Pons (tissue), 1 donor: ENCODE results near the gene SLC25A4.
A peak's percentile ranks its signal among the peaks of the same experiment; 100 is the strongest.
"Not testable (repeated sequence)": the region's sequence is repeated elsewhere in the genome, so short reads cannot be mapped to it uniquely, and the experiment has no call there.

Source experiments
- DNase-seq: peaks from one replicate; pipeline ENCODE4 v3.0.0-alpha.2; 2016; ENCODE audit warnings: low spot score

Gene SLC25A4

GRCh38 chr4:185182239-185182638 lies 39.2 kb downstream of the SLC25A4 start:
- DNase-seq: no peak

- peak; percentile 93 for DNase-seq
These were observed 40.7 kb downstream of the SLC25A4 start for GRCh38 chr4:185183622-185184281.

DNA sequence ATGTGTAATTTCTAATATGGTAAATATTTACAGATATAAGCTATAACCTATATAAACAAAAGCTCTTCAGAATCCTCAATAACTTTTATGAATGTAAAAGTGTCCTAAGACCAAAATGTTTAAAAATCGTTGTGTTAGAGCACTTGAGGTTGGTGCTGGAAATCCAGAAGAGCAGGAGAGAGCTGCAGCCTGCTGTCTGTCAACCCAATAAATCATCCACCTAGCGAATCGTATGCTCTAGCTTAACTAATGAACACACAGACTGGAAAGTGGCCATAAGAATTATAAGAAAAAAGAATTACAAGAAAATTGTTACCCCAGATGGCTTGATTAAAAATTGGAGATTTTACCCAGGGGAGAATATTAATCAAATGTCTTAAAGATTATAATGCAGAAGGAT lies 43.7 kb downstream of the SLC25A4 start:
- no peak for DNase-seq

DNA sequence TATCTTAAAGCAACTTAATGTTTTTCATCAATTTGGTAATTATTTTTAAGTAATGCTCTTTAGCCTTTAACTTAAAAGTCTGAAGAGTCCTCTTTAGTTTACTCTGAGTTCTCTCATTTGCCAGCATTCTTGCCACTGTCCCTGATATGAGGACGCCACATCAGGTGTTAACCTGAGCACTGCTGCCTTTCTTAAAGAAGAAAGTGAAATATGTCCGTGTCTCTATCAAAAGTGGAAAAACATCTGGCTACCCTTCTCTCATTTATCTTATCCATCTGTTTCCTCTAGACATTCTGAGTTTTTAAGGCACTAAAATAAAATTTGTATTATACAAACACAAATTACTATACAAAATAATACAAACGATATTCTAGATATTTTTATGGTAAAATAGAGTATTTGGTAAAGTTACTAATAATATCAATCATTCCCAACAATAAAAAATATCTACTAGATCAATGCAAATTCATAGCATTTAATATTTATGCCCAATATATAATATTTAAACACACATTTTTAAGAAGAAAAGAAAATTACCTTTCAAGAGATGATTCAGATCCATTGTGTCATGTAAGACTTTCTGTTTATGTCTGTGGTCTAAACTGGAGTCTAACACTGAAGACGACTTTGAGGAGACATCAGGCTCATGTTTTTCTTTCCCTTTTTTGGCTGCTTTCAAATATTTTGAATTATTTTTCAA lies 46.7 kb downstream of the SLC25A4 start:
- DNase-seq: no peak

DNA sequence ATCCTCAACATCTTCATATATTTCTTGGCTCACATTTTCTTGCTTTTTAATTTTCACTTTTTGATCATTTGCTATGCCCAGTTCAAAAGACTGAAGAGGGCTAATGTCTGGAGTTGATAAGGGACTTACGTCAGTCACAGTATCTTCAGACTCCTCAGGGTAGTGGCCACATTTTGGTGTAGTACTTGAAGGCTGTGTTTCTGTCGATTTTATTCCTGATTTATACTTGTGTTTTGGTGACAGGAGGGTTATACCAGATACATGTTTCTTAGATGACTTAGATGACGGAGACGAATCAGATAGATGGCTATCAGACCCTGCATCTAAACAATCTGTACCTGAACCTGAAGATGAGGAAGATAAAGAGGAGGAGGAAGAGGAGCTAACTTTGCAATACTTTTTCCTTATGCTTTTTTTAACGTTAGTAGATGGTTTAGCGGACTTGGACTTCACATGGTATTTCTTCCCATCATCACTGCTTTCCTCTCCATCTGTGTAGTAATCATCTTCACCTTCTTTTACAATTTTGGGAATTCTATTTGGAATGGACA lies 47.3 kb downstream of the SLC25A4 start:
- DNase-seq: no peak

- no peak for DNase-seq
These were observed 49.0 kb downstream of the SLC25A4 start for GRCh38 chr4:185192059-185192458.

- no peak for DNase-seq
These were observed 52.1 kb downstream of the SLC25A4 start for GRCh38 chr4:185194924-185195888.

DNA sequence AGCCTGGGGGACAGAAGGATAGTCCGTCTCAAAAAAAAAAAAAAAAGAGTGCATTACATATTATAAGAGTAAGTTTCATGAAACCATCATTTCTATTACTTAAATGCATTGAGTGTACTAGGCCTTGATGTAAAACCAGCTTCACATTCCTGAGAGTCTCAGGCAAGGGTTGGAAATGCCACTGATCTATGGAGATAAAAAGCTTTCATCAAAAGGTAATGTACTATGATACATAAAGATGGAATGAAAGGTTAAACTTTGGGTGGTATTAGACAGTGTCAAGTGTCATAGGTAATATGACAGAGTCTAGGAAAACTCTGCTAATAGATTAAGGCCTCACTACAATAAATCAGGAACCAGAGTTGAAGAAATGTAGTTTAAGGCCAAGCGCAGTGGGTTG lies 53.4 kb downstream of the SLC25A4 start:
- DNase-seq: no peak

DNA sequence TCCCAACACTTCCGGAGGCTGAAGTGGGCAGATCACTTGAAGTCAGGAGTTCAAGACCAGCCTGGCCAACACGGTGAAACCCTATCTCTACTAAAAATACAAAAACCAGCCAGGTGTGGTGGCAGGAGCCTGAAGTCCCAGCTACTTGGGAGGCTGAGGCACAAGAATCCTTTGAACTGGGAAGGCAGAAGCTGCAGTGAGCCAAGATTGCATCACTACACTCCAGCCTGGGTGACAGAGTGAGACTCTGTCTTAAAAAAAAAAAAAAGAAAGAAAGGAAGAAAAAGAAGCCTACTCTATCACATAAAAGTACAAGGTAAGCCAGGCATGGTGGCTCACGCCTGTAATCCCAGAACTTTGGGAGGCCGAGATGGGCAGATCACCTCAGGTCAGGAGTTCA lies 55.1 kb downstream of the SLC25A4 start:
- not testable (repeated sequence) for DNase-seq
